Adrenal gland (tissue), 5 donors: ENCODE data around the gene SLC22A2.

Experiments used
- POLR2A ChIP-seq, 2 donors: fragments of 450-650 bp; IDR thresholded peaks; one replicate each; pipeline ENCODE4 v1.6.1; 2017; ENCODE audit warnings: antibody characterized with exemption in 2 of 2, mild to moderate bottlenecking in 2 of 2, moderate library complexity in 1 of 2
- TF ChIP-seq, protein P1 (sequence below), 6 experiments: fragments of 450-650 bp in 4 of 6; fragments of 200-600 bp in 2 of 6; sonication (generic) in 1 of 6; IDR thresholded peaks; 1 replicate in 5 of 6; 2 replicates in 1 of 6; pipeline versions ENCODE4 v1.5.1 to v1.8.0; 2016 to 2021; ENCODE audit warnings: antibody characterized with exemption in 6 of 6, mild to moderate bottlenecking in 2 of 6, moderate library complexity in 1 of 6
- donor health status: DM: no; HTN: no; CAD: no.

DNA sequence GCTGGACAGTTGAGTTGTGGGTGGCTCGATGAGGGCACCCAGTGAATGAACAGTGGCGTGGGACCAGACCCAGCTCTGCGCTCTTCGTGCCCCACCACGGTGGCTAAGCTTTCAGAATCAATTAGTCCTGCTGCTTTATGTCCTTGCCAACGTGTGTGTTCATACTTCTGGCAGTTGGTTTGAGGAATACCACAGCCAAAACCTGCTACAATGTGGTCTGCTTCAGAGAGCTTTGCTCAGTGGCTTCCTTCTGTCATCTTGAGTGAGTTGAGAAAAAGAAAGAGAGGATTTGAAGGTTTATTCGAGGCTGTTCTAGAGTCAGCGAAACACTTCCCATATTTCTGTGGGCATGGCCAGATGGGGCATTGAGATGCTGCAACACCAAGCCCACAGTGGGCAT lies 39.5 kb upstream of the SLC22A2 start:
- TF ChIP-seq, protein P1, sequence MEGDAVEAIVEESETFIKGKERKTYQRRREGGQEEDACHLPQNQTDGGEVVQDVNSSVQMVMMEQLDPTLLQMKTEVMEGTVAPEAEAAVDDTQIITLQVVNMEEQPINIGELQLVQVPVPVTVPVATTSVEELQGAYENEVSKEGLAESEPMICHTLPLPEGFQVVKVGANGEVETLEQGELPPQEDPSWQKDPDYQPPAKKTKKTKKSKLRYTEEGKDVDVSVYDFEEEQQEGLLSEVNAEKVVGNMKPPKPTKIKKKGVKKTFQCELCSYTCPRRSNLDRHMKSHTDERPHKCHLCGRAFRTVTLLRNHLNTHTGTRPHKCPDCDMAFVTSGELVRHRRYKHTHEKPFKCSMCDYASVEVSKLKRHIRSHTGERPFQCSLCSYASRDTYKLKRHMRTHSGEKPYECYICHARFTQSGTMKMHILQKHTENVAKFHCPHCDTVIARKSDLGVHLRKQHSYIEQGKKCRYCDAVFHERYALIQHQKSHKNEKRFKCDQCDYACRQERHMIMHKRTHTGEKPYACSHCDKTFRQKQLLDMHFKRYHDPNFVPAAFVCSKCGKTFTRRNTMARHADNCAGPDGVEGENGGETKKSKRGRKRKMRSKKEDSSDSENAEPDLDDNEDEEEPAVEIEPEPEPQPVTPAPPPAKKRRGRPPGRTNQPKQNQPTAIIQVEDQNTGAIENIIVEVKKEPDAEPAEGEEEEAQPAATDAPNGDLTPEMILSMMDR (IDR thresholded peaks at IDR 0.05) = no peak
- no peak for TF ChIP-seq POLR2A (IDR thresholded peaks at IDR 0.05)
